NCI-H2196 (cell line): ENCODE data around the gene CRNKL1.
"Not testable (repeated sequence)": the region's sequence is repeated elsewhere in the genome, so short reads cannot be mapped to it uniquely, and the experiment has no call there.

Source experiments
- DNase-seq: peaks from one replicate; lab custom pipeline; 2025; ENCODE audit not compliant: unreplicated experiment; lab: John Stamatoyannopoulos, UW

Gene CRNKL1

DNA sequence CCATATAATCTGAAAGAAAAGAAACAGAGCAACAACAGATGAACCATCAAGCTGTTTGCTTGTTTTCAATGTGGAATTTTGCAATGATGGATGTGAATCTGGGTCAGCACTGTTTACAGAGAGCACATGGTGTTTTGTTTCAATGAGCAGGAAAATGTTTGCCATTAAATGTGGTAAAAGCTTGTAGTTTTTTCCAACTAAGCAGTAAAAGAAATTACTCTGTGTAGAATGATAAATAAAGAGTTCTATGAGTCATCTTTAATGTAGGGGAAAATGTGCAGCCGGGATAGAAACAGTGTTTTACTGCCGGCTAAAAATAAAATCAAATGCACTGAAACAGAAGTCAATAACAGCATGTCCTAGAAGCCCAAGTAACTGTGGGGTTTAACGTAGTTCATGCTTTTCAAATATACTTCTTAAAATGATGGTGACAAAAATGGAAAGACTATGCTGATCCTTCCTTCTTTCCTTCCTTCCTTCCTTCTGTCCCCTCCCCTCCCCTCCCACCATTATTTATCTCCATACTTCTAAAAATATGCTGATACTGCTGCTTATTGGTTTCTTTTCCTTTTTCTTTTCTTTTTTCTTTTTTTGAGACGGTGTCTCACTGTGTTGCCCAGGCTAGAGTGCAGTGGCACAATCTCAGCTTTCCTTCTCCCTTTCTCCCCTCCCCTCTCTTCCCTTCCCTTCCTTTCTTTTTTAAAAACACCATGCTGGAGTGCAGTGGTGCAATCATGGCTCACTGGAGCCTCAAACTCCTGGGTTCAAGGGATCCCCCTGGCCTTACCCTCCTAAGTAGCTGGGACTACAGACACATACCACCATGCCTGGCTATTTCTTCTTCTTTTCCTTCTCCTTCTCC is 41.4 kb downstream of the CRNKL1 start:
- DNase-seq: peak; percentile 39

DNA sequence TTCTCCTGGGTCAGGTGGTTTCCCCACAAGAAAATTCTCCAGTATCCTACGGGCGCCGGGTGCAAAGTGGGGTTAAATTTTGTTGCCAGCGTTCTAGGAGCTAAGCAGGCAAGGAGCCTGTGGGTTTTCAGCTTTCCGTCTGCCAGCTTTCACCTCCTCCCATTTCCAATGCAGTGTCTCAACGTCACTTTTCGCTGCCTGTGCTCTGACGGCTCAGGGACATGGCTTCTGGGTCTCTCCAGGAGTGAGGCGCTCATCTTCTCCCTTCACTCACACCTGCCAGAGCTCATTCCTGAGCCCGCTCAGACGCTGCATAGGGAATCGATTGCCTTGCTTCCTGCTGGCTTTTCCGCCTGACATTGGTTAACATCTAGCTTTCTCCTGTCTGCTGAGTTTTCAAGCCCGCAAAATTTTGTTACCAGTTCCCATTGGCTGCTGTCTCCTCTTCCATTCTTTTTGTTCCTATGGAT is 42.4 kb downstream of the CRNKL1 start:
- DNase-seq: no peak

DNA sequence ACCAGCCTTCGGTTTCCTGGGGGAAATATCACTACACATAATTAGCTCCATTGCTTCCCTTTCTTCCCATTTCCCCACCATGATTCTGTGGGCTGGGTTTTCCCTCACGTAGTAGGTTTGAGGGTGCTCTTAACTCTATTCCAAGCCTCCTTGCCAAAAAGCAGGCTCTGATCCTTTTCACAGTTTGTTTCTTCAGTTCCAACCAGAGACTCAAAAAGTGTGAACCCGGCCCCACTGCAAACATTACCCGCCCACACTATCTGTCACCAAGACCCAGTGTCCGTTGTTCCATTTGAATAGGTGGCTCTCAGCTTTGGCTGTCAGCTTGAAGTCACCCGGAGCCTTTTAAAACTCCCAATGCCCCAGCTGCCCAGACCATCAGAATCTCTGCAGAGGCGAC is 46.9 kb downstream of the CRNKL1 start:
- DNase-seq: no peak

DNA sequence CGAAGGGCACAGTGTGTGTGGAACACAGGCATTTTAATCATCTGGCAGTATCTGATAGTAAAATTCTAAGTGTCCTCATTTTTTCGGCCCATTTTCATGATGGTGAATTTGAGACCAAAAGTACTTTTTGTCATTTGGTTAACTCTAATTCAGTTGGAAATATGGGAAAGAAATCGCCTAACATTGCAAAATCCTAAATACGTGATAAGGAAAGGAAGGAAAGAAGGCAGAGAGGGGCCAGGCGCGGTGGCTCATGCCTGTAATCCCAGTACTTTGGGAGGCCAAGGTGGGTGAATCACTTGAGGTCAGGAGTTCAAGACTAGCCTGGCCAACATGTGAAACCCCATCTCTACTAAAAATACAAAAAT is 48.3 kb downstream of the CRNKL1 start:
- not testable (repeated sequence) for DNase-seq

DNA sequence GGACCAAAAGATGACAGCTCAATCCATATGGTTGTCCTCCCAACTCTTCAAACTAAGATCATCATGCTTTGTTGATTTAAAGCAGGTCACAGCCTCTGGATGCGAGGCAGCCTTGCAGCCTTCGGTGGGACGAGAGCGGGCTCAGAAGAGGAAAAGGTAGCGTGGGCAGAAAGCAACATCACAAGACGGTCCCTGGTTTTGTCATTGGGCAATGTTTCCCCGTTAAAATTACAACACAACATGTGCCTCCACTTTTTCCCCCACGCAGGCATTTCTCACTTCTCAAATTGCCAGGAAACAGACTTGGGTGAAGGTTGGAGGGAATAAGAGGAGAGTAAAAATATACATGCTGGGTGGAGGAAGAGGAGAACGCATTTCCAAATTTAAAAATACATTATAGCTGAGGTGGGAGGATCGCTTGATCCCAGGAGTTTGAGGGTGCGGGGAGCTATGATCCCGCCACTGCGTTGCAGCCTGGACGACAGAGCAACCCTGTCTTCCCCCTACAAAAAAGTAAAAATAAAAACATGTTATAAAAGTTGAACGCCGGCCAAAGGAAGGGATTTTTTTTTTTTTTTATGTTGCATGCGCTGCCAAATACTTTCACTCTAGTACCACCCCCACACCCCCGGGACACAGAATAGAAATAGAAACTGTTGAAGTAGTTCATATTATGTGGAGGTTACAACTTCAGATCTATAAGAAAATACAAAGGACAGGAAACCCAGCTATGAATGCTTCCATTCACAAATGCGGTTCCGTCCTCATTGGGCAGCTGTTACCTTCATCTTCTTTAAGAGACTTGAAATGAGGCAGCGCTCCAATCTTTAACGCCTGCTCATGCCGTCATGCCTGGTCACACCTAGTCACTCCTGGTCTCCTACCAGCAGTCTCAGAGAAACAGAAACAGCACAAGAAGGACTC is 49.0 kb downstream of the CRNKL1 start:
- no peak for DNase-seq

DNA sequence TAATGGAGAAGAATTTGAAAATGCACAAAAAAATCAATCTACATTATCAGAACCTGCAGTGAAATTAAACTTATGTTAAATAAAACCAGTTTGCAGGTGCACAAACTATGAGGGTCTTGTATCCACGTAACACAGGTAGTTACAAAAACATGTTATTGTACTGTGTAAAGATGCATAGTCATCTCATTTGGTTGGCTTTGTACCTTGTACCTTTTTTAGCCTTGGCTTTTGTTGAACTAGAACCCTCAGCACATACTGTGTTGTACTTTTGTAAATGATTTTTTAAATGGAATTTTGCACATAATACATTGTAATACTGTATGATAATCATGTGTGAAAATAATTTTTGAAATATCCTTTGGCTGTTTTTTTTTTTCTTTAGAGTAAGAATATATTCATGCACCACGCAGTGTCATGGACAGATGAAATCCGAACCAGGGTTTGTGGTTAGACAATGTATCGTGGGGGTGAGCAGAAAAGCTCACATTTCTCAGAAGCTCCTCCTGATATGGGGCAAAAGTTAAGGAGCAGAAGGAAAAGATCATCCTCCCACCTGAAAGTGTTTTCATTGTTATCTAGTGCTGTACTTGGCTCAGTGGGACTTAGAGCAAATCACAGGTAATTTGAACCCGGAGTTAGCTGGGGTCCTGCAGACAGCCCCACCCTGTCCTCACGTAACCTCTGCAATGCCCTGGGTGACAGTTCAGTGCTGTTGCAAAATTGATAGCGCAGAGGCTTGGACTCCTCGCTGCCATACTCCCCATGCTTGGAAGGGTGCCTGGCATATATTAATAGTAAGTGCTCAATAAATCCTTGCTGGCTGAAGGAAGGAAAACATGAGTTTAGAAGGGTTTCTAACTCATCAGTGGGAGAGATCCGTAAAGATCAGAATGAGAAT is 49.9 kb downstream of the CRNKL1 start:
- no peak for DNase-seq

DNA sequence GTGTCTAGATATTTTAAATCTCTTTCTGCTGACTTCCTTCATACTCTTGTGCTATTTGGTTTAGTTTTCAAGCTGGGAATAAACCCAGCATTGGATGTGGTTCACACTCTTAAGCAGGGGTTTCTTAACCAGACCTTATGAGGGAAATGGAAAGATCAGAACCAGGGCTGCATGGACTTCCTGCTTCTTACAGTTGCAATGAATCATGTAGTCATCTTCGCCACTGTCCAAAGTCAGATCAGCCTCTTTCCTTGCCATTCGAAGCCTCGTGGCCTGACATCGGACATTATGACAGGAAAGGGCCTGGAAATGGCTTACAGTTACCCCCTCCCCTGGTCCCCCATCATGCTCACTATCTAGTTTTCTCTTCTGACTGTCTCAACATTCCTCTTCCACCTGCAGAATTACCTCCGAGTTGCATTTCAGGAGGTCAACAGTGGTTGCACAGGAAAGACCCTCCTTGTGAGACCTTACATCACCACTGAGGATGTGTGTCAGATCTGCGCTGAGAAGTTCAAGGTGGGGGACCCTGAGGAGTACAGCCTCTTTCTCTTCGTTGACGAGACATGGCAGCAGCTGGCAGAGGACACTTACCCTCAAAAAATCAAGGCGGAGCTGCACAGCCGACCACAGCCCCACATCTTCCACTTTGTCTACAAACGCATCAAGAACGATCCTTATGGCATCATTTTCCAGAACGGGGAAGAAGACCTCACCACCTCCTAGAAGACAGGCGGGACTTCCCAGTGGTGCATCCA is 51.9 kb downstream of the CRNKL1 start:
- no peak for DNase-seq

DNA sequence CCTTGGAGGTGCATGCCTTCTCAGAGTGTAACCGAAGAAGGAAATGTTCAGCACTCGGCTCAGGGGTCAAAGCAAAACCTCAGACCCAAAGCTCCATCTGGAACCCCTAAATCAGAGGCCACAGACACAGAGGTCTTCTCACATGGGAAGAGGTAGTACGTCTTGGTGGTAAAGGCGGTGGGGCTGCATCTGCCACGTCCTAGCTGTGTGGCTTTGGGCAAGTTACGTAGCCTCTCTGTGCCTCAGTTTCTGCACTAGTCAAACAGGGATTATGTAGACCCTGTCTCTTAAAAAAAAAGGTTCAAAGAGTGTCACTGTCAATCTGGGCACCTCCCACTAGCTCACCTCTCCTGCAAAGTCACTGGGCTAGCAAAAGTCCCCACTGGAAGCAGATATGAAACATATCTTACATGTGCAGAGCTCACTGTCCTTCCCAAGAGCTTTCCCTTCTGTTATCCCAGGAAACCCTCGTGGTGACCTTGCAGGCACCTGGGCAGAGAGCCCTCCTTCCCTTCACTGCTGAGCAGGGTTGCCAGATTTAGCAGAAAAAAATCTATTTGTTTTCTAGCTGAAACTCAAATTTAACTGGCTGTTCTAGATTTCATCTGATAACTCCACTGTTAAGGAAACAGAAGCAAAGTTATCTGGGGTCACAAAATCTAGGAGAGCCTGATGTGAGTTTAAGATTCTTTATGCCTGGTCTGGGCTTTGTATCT is 53.1 kb downstream of the CRNKL1 start:
- no peak for DNase-seq

DNA sequence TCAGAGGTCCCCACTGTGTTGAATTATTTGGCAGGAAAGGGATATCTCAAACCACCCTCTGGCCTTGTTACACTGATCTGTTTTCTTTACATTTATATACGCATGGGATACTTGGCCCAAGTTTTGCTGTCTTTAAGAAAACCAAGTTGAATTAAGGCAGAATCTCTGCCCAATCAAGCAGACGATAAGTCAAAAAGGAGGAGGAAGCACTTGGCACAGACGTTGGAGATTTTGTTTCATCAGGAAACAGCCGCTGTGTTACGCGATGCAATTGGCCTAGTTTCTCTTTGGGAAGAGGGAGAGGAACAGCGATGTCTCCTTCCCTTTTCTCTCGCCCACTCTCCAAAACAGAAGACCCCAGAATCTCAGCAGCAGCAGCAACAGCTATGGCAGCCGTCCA is 55.3 kb downstream of the CRNKL1 start:
- no peak for DNase-seq

DNA sequence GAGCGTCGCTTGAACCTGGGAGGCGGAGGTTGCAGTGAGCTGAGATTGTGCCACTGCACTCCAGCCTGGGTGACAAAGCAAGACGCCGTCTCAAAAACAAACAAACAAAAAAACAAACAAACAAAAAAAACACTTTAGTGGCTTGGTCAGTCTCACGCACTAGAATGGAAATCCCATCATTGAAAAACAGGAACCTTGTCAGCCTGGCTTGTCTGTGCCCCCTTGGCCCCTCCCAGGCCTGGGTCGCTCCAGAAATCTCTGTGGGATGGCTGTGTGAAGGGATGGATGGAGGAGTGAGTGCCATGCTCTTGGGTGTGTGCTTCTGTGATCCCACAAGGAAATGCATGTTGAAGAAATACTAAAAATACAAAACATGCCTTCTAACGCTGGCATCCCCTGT is 56.0 kb downstream of the CRNKL1 start:
- no peak for DNase-seq

DNA sequence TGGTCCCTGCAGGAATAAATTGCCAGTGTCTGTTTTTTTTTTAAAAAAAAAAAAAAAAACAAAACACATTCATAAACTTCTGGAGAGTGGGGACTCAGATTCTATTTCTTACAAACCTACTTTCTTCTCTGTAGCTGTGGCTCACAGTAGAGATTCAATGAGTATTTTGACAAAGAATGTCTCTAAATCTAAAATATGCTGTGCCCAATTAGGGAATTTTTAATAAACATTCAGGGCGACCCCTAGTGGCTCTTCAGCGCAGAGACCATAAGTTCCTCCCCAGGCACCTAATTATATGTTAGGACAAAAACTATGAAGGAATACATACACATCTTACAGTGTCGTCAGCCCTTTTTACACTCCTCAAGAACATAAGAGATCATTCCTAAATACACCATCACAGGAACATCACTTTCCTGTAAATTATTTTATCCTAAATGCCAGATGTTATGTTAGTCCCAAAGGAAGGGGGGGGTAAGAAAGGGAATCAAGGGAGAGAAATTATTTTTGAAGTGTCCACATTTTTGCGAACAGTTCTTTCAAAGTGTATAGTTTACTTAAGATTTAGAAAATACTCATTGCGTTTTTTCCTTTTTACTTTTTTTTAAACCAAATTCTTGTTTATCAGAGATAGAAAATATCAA is 56.9 kb downstream of the CRNKL1 start:
- DNase-seq: peak; percentile 64

DNA sequence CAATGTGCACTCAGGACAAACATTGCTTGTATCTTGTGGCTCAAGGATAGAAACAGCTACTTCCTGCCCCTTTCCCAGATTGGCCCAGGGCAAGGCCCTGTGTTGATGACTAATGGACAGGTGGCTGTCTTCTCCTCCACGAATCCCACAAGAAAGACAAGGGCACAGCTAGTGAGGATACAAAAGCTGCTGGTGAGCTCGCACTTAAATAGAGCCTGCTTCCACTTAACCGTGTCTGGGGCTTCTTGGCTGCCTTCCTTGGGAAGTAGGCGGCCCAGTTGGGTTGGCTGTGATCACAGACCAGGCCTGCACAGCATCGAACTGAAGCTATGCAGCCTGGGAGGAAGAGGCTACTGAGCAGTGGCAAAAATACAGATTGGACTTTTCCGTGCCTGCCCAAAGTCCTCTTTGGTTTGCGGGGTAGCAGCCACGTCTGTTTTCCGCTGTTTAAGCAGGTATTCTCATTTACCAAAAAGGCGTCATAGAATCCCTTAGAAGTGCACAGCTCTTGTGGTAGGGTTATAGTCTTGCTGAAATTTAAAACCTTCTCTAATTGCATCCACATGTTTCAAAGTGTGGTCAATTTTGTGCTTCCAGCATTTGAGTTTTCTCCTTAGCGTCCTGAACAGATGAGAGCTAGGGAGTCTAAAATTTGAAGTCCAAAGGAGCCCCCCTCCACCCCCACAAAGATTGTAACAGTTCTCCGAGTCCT is 58.2 kb downstream of the CRNKL1 start:
- no peak for DNase-seq

DNA sequence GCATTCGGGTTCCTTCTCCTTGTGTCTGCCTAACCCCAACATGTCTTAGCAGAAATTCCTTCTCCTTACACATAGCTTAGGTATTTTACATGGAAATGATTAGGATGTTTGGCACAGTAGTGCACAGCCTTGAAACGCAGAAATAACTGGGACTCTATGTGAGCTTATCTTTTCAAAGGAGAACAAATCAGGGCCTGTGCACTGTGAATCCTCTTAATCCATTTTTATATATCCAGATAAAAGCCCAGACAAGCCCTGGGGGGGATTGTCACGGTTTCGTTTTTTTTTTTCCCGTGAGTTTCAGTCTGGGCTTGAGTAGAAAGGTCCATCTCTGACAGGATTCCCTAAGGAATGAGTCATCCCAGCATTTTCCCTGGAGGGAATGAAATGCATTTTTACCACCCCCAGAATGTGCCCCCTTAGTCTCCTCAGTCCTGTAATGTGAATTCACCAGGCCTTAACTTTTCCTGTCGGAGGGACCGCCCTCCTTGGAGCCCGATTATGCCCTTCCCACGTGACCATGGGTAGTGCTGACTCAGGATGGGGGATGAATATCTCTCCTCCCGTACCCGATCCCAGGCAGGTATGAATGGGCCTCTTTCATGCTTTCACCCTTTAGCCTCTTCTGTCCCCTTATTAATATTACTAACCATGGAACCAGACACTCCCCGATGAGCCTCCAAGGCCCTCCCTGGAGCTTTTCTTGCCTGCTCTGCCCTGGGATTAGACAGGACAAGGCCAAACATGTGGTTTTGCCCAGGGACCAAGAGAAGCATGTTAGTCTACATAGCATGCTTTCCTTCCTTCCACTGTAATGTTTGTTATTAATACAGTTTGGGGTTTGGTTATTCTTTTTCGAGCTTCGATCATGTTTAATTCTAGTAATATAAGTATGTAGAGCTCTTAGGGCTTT is 59.0 kb downstream of the CRNKL1 start:
- no peak for DNase-seq

DNA sequence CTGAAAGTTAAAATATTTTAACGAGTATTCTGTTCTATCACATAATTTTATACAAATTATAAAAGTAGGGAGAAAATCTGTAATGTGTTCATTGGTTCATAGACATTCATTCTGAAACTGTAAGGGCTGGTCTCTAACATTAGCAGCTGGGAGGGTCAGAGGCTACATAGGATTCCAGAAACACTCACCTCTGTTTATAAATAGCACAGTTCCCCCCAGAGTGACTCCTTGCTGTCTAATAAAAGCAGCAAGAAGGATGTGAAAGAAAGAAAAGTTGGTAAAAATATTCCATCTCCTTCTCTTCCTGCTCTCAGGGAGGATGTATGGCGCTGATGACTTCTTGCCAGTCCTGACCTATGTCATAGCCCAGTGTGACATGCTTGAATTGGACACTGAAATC is 60.4 kb downstream of the CRNKL1 start:
- no peak for DNase-seq

DNA sequence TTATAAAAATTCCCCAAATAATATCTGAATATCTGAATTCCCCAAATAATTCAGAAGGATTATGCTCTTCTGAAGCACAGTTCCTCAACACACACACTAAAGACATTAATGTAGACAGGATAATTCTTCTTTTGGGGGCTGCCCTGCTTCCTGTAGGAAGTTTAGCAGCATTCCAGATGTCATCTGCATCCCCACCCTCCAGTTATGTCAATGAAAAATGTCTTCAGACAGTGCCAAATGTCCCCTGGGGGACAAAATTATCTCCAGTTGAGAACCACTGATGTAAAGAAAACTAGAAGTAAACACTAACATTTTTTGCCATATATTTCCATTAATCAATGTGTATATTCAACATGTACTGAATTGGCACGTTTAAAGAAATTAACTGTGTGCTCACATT is 61.0 kb downstream of the CRNKL1 start:
- DNase-seq: no peak

DNA sequence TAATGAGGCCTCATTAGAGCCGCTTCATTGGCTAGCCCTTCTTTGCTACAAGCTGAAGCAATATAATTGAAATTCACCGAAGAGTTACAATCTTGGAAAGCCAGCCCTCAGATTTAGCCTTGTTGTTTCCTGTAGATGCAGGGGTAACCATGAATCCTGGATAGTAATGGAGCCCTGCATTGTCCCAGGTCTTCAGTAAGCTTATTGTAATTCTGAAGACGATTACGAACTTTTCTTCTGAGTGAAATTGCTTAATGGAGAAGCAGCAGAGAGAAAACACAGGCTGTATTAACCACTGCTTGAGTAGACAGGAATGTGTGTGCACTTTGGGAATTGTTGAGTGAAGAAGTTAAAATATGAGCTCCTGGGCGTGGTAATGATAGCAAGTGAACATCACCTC is 61.4 kb downstream of the CRNKL1 start:
- DNase-seq: no peak

DNA sequence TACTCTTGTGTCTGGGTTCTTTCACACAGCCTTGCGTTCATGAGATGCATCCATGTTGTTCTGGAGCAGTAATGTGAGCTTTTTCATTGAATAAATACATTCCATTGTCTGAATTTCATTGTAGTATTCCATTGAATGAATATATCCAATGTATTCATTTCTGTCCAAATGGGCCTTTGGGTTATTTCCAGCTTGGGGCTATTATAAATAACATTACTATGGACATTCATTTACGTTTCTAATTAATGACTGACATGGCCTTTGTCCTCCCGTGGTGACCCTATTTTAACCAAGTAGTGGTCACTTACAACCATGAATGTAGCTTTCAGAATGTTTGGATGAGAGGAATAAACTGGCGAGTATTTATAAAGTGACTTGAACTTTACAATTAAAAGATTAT is 65.2 kb downstream of the CRNKL1 start:
- no peak for DNase-seq
